HepG2 (cell line): ENCODE data around the gene MSMO1. TPM values are rescaled to one million over a fixed set of nuclear protein-coding genes. Genes with fewer than 3 reads are reported as not detected.
A peak's percentile ranks its signal among the peaks of the same experiment; 100 is the strongest.

Experiments
- AKNA ChIP-seq: sonication (generic); formaldehyde crosslinking; IDR thresholded peaks from 2 replicates; pipeline ENCODE4 v1.4.0; 2020; ENCODE audit warnings: missing genetic modification reagents, borderline replicate concordance
- ARNT2 ChIP-seq: sonication (generic); formaldehyde crosslinking; IDR thresholded peaks from 2 replicates; pipeline ENCODE4 v1.8.0; 2022; ENCODE audit warnings: mild to moderate bottlenecking, low read depth, missing genetic modification reagents, moderate library complexity
- CREM ChIP-seq, 2 experiments: sonication (generic) in 1 of 2; formaldehyde crosslinking in 1 of 2; IDR thresholded peaks; 2 replicates each; pipeline versions ENCODE4 v1.4.0 to v1.6.1; 2016 to 2020; ENCODE audit warnings: antibody characterized with exemption in 1 of 2, mild to moderate bottlenecking in 1 of 2, missing genetic modification reagents in 1 of 2
- ERF ChIP-seq: IDR thresholded peaks from 2 replicates; pipeline ENCODE4 v1.6.1; 2018; ENCODE audit warnings: missing biosample characterization, missing genetic modification reagents
- IRF2 ChIP-seq: IDR thresholded peaks from 2 replicates; pipeline ENCODE4 v1.6.1; 2018; ENCODE audit warnings: missing genetic modification reagents, missing compliant biosample characterization
- MED1 ChIP-seq: sonication (generic); formaldehyde crosslinking; IDR thresholded peaks from 2 replicates; pipeline ENCODE4 v1.4.0; 2020; ENCODE audit warnings: missing genetic modification reagents
- NFIC ChIP-seq: IDR thresholded peaks from 2 replicates; pipeline ENCODE4 v1.6.1; 2012; ENCODE audit warnings: mild to moderate bottlenecking, low read length, inconsistent platforms
- RBFOX2 ChIP-seq: fragments of 200-400 bp; formaldehyde crosslinking; IDR thresholded peaks from 2 replicates; pipeline ENCODE4 v1.6.1; 2017; ENCODE audit warnings: low read depth, mild to moderate bottlenecking, low read length
- ZBTB44 ChIP-seq: sonication (generic); formaldehyde crosslinking; IDR thresholded peaks from 2 replicates; pipeline ENCODE4 v1.4.0; 2020; ENCODE audit warnings: missing genetic modification reagents
- ZNF557 ChIP-seq: sonication (generic); formaldehyde crosslinking; IDR thresholded peaks from 2 replicates; pipeline ENCODE4 v1.4.0; 2020; ENCODE audit warnings: missing genetic modification reagents
- ZSCAN21 ChIP-seq: sonication (generic); formaldehyde crosslinking; IDR thresholded peaks from 2 replicates; pipeline ENCODE4 v1.8.0; 2022; ENCODE audit warnings: mild to moderate bottlenecking, missing genetic modification reagents, moderate library complexity, borderline replicate concordance
- polyA plus RNA-seq, 8 experiments: library from polyadenylated mRNA; depleted of rRNA in 3 of 8; stranded (reverse) in 7 of 8; unstranded in 1 of 8; fragments of >200 nt; fragmentation: Illumina TruSeq in 4 of 8; extraction: Trizol in 4 of 8; gene quantifications; 2 replicates each; pipeline versions ENCODE4 v1.2.1 to v1.2.3, GENCODE V29; 2011 to 2016; ENCODE audit warnings: low read depth in 4 of 8, missing spikeins in 1 of 8, mixed read lengths in 1 of 8; ENCODE audit not compliant: insufficient read depth in 1 of 8
- total RNA-seq, 5 experiments: library from RNA; depleted of rRNA; stranded (reverse); fragments of >200 nt; fragmentation: Illumina TruSeq; extraction: Trizol; gene quantifications; 2 replicates each; pipeline ENCODE4 v1.2.3, GENCODE V29; 2016; ENCODE audit warnings: low read depth in 1 of 5
- TF ChIP-seq, protein P1 (sequence below): sonication (generic); formaldehyde crosslinking; conservative IDR thresholded peaks from 2 replicates; pipeline ENCODE4 v1.4.0; 2020; ENCODE audit warnings: missing genetic modification reagents
- TF ChIP-seq, protein P2 (sequence below): sonication (generic); formaldehyde crosslinking; IDR thresholded peaks from 2 replicates; pipeline ENCODE4 v1.8.1; 2023; ENCODE audit warnings: missing genetic modification reagents, inconsistent platforms, borderline replicate concordance
- TF ChIP-seq, protein P3 (sequence below): IDR thresholded peaks from 2 replicates; pipeline ENCODE4 v1.4.0; 2020; ENCODE audit warnings: mild to moderate bottlenecking, missing genetic modification reagents

Gene MSMO1
- total and polyA plus RNA-seq, 2 of the 13 experiments (the other 11 are each of a cell fraction or from before 2014, with no cell fraction given), result 98.1 to 216 TPM

DNA sequence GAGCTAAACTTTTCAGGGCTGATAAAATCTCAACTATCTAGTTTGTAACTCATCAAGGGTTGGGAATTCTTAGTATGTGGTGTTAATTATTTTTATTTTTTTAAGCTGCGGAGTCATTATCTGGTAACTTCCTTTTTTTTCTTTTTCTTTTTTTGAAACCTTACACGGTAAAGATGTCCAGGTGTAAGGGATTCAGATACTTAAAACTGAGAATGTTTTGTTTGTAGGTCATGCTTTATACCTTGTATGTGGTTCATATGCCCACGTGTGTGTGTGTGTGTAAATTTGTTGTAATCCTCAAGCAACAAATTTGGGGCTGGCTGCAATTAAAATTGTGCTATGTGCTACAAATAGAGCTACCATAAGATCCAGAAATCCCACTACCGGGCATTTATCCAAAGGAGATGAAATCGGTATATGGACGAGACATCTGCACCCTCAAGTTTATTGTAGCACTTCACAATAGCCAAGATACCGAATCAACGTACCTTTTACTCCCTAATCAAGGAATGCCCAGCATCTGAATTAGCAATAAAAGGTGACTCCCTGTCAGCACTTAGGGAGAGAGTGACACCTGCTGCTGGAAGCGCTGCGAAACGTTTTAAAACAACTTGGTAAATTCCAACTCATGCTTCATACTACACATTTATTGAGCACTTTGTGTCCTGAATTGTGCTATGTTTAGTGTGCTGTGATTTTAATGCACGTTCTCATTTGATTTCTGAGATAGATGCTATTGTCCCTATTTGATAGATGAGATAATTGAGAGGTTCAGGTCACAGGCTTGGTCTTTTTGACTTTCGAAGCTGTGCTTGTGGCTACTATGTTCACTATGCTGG, 16.1 kb downstream of the MSMO1 start (continued):
- TF ChIP-seq, protein P1, sequence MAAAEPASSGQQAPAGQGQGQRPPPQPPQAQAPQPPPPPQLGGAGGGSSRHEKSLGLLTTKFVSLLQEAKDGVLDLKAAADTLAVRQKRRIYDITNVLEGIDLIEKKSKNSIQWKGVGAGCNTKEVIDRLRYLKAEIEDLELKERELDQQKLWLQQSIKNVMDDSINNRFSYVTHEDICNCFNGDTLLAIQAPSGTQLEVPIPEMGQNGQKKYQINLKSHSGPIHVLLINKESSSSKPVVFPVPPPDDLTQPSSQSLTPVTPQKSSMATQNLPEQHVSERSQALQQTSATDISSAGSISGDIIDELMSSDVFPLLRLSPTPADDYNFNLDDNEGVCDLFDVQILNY (CRISPR knock-in tag), result no peak
- TF ChIP-seq IRF2 (CRISPR knock-in tag) (no peak), NFIC (peak; percentile 37; the same call in 1 of the 2 replicates), RBFOX2 (peak; percentile 45; the same call in 1 of the 2 replicates), ERF (CRISPR knock-in tag) (0 out of 2 replicates have a peak, but pooled peaks have one; percentile 35), ZBTB44 (CRISPR knock-in tag) (no peak), CREM (IDR thresholded peaks at IDR 0.05) (no peak), CREM (CRISPR knock-in tag; IDR thresholded peaks at IDR 0.05) (no peak), ZSCAN21 (CRISPR knock-in tag) (0 out of 2 replicates have a peak, but pooled peaks have one; percentile 68), MED1 (CRISPR knock-in tag) (peak; percentile 62; the same call in 1 of the 2 replicates), AKNA (CRISPR knock-in tag) (peak; percentile 44; the same call in 1 of the 2 replicates), ZNF557 (0 out of 2 replicates have a peak, but pooled peaks have one; percentile 34), ARNT2 (CRISPR knock-in tag) (0 out of 2 replicates have a peak, but pooled peaks have one; percentile 25)
- TF ChIP-seq, protein P2, sequence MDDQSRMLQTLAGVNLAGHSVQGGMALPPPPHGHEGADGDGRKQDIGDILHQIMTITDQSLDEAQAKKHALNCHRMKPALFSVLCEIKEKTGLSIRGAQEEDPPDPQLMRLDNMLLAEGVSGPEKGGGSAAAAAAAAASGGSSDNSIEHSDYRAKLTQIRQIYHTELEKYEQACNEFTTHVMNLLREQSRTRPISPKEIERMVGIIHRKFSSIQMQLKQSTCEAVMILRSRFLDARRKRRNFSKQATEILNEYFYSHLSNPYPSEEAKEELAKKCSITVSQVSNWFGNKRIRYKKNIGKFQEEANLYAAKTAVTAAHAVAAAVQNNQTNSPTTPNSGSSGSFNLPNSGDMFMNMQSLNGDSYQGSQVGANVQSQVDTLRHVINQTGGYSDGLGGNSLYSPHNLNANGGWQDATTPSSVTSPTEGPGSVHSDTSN (CRISPR knock-in tag), result 0 out of 2 replicates have a peak, but pooled peaks have one; percentile 27
- TF ChIP-seq, protein P3, sequence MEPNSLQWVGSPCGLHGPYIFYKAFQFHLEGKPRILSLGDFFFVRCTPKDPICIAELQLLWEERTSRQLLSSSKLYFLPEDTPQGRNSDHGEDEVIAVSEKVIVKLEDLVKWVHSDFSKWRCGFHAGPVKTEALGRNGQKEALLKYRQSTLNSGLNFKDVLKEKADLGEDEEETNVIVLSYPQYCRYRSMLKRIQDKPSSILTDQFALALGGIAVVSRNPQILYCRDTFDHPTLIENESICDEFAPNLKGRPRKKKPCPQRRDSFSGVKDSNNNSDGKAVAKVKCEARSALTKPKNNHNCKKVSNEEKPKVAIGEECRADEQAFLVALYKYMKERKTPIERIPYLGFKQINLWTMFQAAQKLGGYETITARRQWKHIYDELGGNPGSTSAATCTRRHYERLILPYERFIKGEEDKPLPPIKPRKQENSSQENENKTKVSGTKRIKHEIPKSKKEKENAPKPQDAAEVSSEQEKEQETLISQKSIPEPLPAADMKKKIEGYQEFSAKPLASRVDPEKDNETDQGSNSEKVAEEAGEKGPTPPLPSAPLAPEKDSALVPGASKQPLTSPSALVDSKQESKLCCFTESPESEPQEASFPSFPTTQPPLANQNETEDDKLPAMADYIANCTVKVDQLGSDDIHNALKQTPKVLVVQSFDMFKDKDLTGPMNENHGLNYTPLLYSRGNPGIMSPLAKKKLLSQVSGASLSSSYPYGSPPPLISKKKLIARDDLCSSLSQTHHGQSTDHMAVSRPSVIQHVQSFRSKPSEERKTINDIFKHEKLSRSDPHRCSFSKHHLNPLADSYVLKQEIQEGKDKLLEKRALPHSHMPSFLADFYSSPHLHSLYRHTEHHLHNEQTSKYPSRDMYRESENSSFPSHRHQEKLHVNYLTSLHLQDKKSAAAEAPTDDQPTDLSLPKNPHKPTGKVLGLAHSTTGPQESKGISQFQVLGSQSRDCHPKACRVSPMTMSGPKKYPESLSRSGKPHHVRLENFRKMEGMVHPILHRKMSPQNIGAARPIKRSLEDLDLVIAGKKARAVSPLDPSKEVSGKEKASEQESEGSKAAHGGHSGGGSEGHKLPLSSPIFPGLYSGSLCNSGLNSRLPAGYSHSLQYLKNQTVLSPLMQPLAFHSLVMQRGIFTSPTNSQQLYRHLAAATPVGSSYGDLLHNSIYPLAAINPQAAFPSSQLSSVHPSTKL (CRISPR knock-in tag), result 0 out of 2 replicates have a peak, but pooled peaks have one; percentile 12
